C4-2B (cell line): ENCODE data around the gene FES.

Experiments
- ZFX ChIP-seq: fragments of 450-650 bp; IDR thresholded peaks from 2 replicates; pipeline ENCODE4 v1.6.1; 2017
- TF ChIP-seq, protein P1 (sequence below): fragments of 450-650 bp; conservative IDR thresholded peaks from 2 replicates; pipeline ENCODE4 v1.5.1; 2017; ENCODE audit warnings: mild to moderate bottlenecking

GRCh38 chr15:90881978-90882721 lies 2.2 kb upstream of the FES start:
- TF ChIP-seq, protein P1, sequence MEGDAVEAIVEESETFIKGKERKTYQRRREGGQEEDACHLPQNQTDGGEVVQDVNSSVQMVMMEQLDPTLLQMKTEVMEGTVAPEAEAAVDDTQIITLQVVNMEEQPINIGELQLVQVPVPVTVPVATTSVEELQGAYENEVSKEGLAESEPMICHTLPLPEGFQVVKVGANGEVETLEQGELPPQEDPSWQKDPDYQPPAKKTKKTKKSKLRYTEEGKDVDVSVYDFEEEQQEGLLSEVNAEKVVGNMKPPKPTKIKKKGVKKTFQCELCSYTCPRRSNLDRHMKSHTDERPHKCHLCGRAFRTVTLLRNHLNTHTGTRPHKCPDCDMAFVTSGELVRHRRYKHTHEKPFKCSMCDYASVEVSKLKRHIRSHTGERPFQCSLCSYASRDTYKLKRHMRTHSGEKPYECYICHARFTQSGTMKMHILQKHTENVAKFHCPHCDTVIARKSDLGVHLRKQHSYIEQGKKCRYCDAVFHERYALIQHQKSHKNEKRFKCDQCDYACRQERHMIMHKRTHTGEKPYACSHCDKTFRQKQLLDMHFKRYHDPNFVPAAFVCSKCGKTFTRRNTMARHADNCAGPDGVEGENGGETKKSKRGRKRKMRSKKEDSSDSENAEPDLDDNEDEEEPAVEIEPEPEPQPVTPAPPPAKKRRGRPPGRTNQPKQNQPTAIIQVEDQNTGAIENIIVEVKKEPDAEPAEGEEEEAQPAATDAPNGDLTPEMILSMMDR, result no peak
- no peak for TF ChIP-seq ZFX
